H1 (cell line): ENCODE results near the gene SSTR3. TPM values are rescaled to one million over a fixed set of nuclear protein-coding genes. Genes with fewer than 3 reads are reported as not detected.

ENCODE experiments used
- CTCF ChIA-PET: fragments of 300-600 bp; sonication (Branson Sonifier 250); formaldehyde crosslinking; loops from one replicate; lab custom pipeline; 2021; ENCODE audit not compliant: partially characterized antibody; lab: Charles Lee
- POLR2A ChIA-PET: fragments of 300-600 bp; sonication (Branson Sonifier 250); formaldehyde crosslinking; loops from one replicate; lab custom pipeline; 2021; ENCODE audit warnings: inconsistent platforms; ENCODE audit not compliant: partially characterized antibody; lab: Charles Lee
- DNase-seq, 2 experiments: peaks; one replicate each; pipeline versions ENCODE4 v3.0.0 to v3.0.0-alpha.2; 2010 to 2022; ENCODE audit warnings: low spot score in 2 of 2, low read depth in 1 of 2, mixed read lengths in 1 of 2
- FAIRE-seq: peaks from 2 replicates; lab custom pipeline; 2011; peaks lifted over from hg19 to GRCh38; lab: Jason Lieb, UNC
- H2AFZ ChIP-seq: 2 replicates; pipeline ENCODE4 v1.8.1; 2012; ENCODE audit warnings: low read length, inconsistent platforms
- H2AK5ac ChIP-seq: 2 replicates; pipeline ENCODE4 v1.6.1; 2013; ENCODE audit warnings: low read depth, low read length
- H2BK120ac ChIP-seq: replicated peaks from 2 replicates; pipeline ENCODE3; 2013; ENCODE audit warnings: low read depth, low read length, inconsistent platforms
- H2BK12ac ChIP-seq: 2 replicates; pipeline ENCODE4 v1.6.1; 2013; ENCODE audit warnings: low read depth, low read length
- H2BK15ac ChIP-seq: 2 replicates; pipeline ENCODE4 v1.6.1; 2013; ENCODE audit warnings: low read length
- H2BK20ac ChIP-seq: 2 replicates; pipeline ENCODE4 v1.6.1; 2013; ENCODE audit warnings: low read length
- H2BK5ac ChIP-seq: 2 replicates; pipeline ENCODE4 v1.6.1; 2013; ENCODE audit warnings: low read depth, low read length
- H3K14ac ChIP-seq: 2 replicates; pipeline ENCODE4 v1.6.1; 2013; ENCODE audit warnings: inconsistent platforms; ENCODE audit not compliant: insufficient read length
- H3K18ac ChIP-seq: 2 replicates; pipeline ENCODE4 v1.6.1; 2013; ENCODE audit warnings: low read length; ENCODE audit errors: extremely low read depth
- H3K23ac ChIP-seq: 2 replicates; pipeline ENCODE4 v1.6.1; 2013; ENCODE audit warnings: inconsistent platforms; ENCODE audit not compliant: insufficient read length
- H3K23me2 ChIP-seq: 2 replicates; pipeline ENCODE4 v1.6.1; 2013; ENCODE audit warnings: low read depth, low read length
- H3K27ac ChIP-seq: 2 replicates; pipeline ENCODE4 v1.6.1; 2011; ENCODE audit warnings: low read depth, low read length, inconsistent platforms
- H3K27me3 ChIP-seq, 4 experiments: replicated peaks in 1 of 4; 1 replicate in 1 of 4; 2 replicates in 3 of 4; pipeline versions ENCODE4 v1.6.1 to v1.8.1; 2011 to 2013; ENCODE audit warnings: low read length in 3 of 4, mild to moderate bottlenecking in 3 of 4, inconsistent platforms in 2 of 4, mixed read lengths in 2 of 4, moderate library complexity in 1 of 4; ENCODE audit not compliant: control insufficient read depth in 3 of 4, insufficient read depth in 3 of 4; ENCODE audit errors: extremely low read depth in 1 of 4
- H3K36me3 ChIP-seq, 4 experiments: 2 replicates each; pipeline versions ENCODE4 v1.6.1 to v1.8.1; 2011 to 2013; ENCODE audit warnings: mild to moderate bottlenecking in 4 of 4, low read length in 3 of 4, moderate library complexity in 2 of 4, control low read depth in 1 of 4, inconsistent platforms in 1 of 4; ENCODE audit not compliant: insufficient read depth in 4 of 4, control insufficient read depth in 2 of 4
- H3K4ac ChIP-seq: replicated peaks from 2 replicates; pipeline ENCODE3; 2013; ENCODE audit warnings: low read length, low read depth, mixed read lengths, inconsistent platforms; ENCODE audit not compliant: insufficient read length
- H3K4me1 ChIP-seq, 4 experiments: replicated peaks in 1 of 4; 1 replicate in 1 of 4; 2 replicates in 3 of 4; pipeline versions ENCODE4 v1.6.1 to v1.8.1; 2011 to 2013; ENCODE audit warnings: low read length in 3 of 4, inconsistent platforms in 2 of 4, mixed read lengths in 1 of 4; ENCODE audit not compliant: insufficient read depth in 4 of 4, control insufficient read depth in 3 of 4
- H3K4me2 ChIP-seq, 2 experiments: 2 replicates each; pipeline versions ENCODE4 v1.6.1 to v1.8.1; 2011 to 2013; ENCODE audit warnings: low read depth in 2 of 2, low read length in 2 of 2, control low read depth in 1 of 2, inconsistent platforms in 1 of 2, mild to moderate bottlenecking in 1 of 2; ENCODE audit not compliant: insufficient read depth in 1 of 2
- H3K4me3 ChIP-seq, 4 experiments: fragments of 200-600, 300-600 bp in 1 of 4; sonication (generic), shearing (Covaris generic), sonication (Bioruptor Twin) in 1 of 4; 2 replicates each; pipeline versions ENCODE4 v1.5.1 to v1.8.1; 2011 to 2016; ENCODE audit warnings: low read length in 4 of 4, low read depth in 3 of 4, control low read depth in 2 of 4, inconsistent platforms in 2 of 4, mild to moderate bottlenecking in 2 of 4, mixed read lengths in 1 of 4, moderate library complexity in 1 of 4; ENCODE audit not compliant: insufficient read depth in 2 of 4; ENCODE audit errors: extremely low read depth in 1 of 4
- H3K56ac ChIP-seq: replicated peaks from 2 replicates; pipeline ENCODE3; 2013; ENCODE audit warnings: low read depth, mild to moderate bottlenecking, mixed read lengths, low read length, inconsistent platforms; ENCODE audit not compliant: insufficient read length
- H3K79me1 ChIP-seq: 2 replicates; pipeline ENCODE4 v1.6.1; 2013; ENCODE audit warnings: low read depth, low read length, control low read depth
- H3K79me2 ChIP-seq, 2 experiments: 2 replicates each; pipeline versions ENCODE4 v1.6.1 to v1.8.1; 2012 to 2013; ENCODE audit warnings: low read length in 2 of 2, mild to moderate bottlenecking in 2 of 2, inconsistent platforms in 1 of 2; ENCODE audit not compliant: insufficient read depth in 2 of 2, control insufficient read depth in 1 of 2
- H3K9ac ChIP-seq, 4 experiments: replicated peaks in 1 of 4; 1 replicate in 1 of 4; 2 replicates in 3 of 4; pipeline versions ENCODE4 v1.6.1 to v1.8.1; 2011 to 2013; ENCODE audit warnings: low read depth in 3 of 4, low read length in 3 of 4, control low read depth in 2 of 4, mild to moderate bottlenecking in 2 of 4, moderate library complexity in 2 of 4, inconsistent platforms in 1 of 4; ENCODE audit errors: extremely low read depth in 1 of 4
- H3K9me3 ChIP-seq, 2 experiments: 2 replicates each; pipeline versions ENCODE4 v1.6.1 to v1.8.1; 2012 to 2013; ENCODE audit warnings: mild to moderate bottlenecking in 2 of 2, moderate library complexity in 2 of 2, control low read depth in 1 of 2, inconsistent platforms in 1 of 2, low read depth in 1 of 2, low read length in 1 of 2, mixed read lengths in 1 of 2; ENCODE audit not compliant: insufficient read depth in 2 of 2
- H4K20me1 ChIP-seq, 2 experiments: replicated peaks in 1 of 2; 2 replicates each; pipeline versions ENCODE3 to v1.8.1; 2011 to 2013; ENCODE audit warnings: inconsistent platforms in 2 of 2, low read length in 2 of 2, mild to moderate bottlenecking in 1 of 2; ENCODE audit not compliant: insufficient read depth in 2 of 2, control insufficient read depth in 1 of 2
- H4K5ac ChIP-seq: 2 replicates; pipeline ENCODE4 v1.6.1; 2013; ENCODE audit warnings: low read length, low read depth, mixed read lengths, inconsistent platforms; ENCODE audit not compliant: insufficient read length
- H4K8ac ChIP-seq: 2 replicates; pipeline ENCODE4 v1.8.0; 2013; ENCODE audit warnings: mild to moderate bottlenecking, moderate library complexity, low read length, inconsistent platforms; ENCODE audit not compliant: insufficient read depth; ENCODE audit errors: extremely low read depth
- H4K91ac ChIP-seq: replicated peaks from 2 replicates; pipeline ENCODE3; 2013; ENCODE audit warnings: low read length, mixed read lengths, inconsistent platforms; ENCODE audit not compliant: insufficient read length
- SUZ12 ChIP-seq: fragments of 200-600 bp; sonication (generic); IDR thresholded peaks from 2 replicates; pipeline ENCODE4 v1.6.1; 2012; ENCODE audit warnings: mild to moderate bottlenecking, inconsistent platforms, low read length, moderate library complexity, mixed read lengths
- WGBS, 2 experiments: shearing (Covaris generic) in 1 of 2; methylation state at CpG; one replicate each; pipeline versions ENCODE4 v1.1.6 to v1.1.7; 2013 to 2015; ENCODE audit warnings: low lambda C conversion rate in 2 of 2, mixed read lengths in 2 of 2, inconsistent platforms in 1 of 2, low coverage in 1 of 2, missing lambda C conversion rate in 1 of 2; ENCODE audit not compliant: insufficient replicate concordance in 2 of 2, insufficient coverage in 1 of 2, insufficient read length in 1 of 2; ENCODE audit errors: extremely low coverage in 1 of 2, missing lambda C conversion rate in 1 of 2; 5-methylcytosine and 5-hydroxymethylcytosine counted together
- polyA plus RNA-seq, 7 experiments: library from polyadenylated mRNA; depleted of rRNA in 3 of 7; stranded (reverse) in 5 of 7; unstranded in 2 of 7; fragments of >200 nt in 5 of 7; fragments of 200-250 nt in 2 of 7; gene quantifications; 1 replicate in 5 of 7; 2 replicates in 1 of 7; 4 replicates in 1 of 7; pipeline versions ENCODE4 v1.2.1 to v1.2.3, GENCODE V29; 2011 to 2013; ENCODE audit warnings: missing spikeins in 2 of 7, mixed read lengths in 2 of 7
- total RNA-seq: library from RNA; stranded (reverse); fragmentation: NEBNext Ultra II Directional; extraction: Animal tissue kit (Norgen Biotek cat#: 25700); gene quantifications from 2 replicates; pipeline ENCODE4 v1.2.1, GENCODE V29; 2021
- TF ChIP-seq, protein P1 (sequence below), 3 experiments: IDR thresholded peaks; 1 replicate in 2 of 3; 2 replicates in 1 of 3; pipeline versions ENCODE4 v1.5.1 to v1.6.1; 2011; ENCODE audit warnings: low read length in 3 of 3, mild to moderate bottlenecking in 3 of 3, inconsistent platforms in 2 of 3, low read depth in 1 of 3, moderate library complexity in 1 of 3; ENCODE audit not compliant: insufficient read depth in 1 of 3; ENCODE audit errors: control extremely low read depth in 1 of 3

SSTR3 gene
- total and polyA plus RNA-seq, 2 of the 8 experiments (the other 6 are each of a cell fraction or from before 2014, with no cell fraction given) = 0.22 to 0.77 TPM

DNA sequence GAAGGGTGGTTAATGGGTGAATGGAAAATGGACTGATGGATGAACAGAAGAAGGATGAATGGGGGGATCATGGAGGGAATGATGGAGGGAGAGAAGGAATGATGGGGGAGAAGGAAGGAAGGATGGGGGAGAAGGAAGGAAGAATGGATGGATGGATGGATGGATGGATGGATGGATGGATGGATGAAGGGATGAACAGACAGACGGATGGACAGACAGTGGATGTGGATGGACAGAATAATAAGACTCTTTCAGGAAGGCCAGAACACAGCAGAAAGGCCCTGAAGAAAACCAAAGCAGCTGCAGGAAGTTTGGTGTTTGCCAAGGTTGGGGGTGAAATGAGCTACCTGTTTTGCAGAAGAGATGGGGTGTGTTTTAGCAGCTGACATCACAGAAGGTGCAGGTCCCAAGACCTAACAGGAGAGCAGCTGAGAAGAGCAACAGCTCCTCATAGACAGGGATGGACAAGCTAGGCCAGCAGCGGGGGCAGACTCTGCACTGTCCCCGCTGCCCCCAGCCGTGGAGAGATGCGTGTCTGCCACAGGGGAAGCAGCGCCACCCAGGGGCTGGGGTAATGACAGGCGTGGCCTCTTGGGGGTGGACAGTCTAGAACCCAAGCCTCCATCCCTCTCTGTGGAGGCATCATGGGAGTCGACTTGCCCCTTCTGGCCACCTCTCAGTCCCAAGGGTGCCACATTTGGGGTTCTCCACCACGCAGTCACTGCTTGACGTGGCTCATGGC lies 42.2 kb downstream of the SSTR3 start:
- Histone ChIP-seq H3K23ac (no peak overlapping the region), H3K9me3 (no peaks in the 10 kb centered on the region), H3K79me2 (no peaks in the 10 kb centered on the region), H3K4me2 (no peak overlapping the region), H4K5ac (no peak overlapping the region), H3K18ac (no peak overlapping the region), H3K56ac (no peak overlapping the region), H4K20me1 (no peaks in the 10 kb centered on the region), H3K23me2 (no peaks in the 10 kb centered on the region), H3K4me1 (peaks cover 0 to 11% (median 3%) of the 10 kb centered on the region in 4 experiments; a peak in 4 of 7 replicates), H2BK15ac (peak overlapping the region; percentile 88; the same call in 1 of the 2 replicates), H2AK5ac (no peak overlapping the region), H3K27ac (no peak overlapping the region), H2BK5ac (no peak overlapping the region; the same call in 1 of the 2 replicates), H3K9ac (no peak overlapping the region), H2BK12ac (no peak overlapping the region), H3K36me3 (no peaks in the 10 kb centered on the region), H4K8ac (no peak overlapping the region), H3K4ac (no peak overlapping the region), H2AFZ (no peak overlapping the region), H3K14ac (no peak overlapping the region), H3K4me3 (no peak overlapping the region), H3K79me1 (no peaks in the 10 kb centered on the region), H4K91ac (no peak overlapping the region), H2BK20ac (no peak overlapping the region), H2BK120ac (no peak overlapping the region), H3K27me3 (no peaks in the 10 kb centered on the region; a peak in 2 of 7 replicates)
- FAIRE-seq = no peak
- ChIA-PET CTCF (interaction anchor here (0.9 to 2.9 kb wide), 4 partner anchors 27 to 84 kb away, joined by 3 to 11 read pairs (median 5); no protein-coding TSS in a partner anchor), POLR2A (no interaction called here)
- no peak for DNase-seq
- 87% methylated on average over 10 of the region's 10 CpGs; no CpG with 5 or more reads in 1 of the 2 experiments for WGBS, 2 experiments
- TF ChIP-seq SUZ12 = no peak
- TF ChIP-seq, protein P1, sequence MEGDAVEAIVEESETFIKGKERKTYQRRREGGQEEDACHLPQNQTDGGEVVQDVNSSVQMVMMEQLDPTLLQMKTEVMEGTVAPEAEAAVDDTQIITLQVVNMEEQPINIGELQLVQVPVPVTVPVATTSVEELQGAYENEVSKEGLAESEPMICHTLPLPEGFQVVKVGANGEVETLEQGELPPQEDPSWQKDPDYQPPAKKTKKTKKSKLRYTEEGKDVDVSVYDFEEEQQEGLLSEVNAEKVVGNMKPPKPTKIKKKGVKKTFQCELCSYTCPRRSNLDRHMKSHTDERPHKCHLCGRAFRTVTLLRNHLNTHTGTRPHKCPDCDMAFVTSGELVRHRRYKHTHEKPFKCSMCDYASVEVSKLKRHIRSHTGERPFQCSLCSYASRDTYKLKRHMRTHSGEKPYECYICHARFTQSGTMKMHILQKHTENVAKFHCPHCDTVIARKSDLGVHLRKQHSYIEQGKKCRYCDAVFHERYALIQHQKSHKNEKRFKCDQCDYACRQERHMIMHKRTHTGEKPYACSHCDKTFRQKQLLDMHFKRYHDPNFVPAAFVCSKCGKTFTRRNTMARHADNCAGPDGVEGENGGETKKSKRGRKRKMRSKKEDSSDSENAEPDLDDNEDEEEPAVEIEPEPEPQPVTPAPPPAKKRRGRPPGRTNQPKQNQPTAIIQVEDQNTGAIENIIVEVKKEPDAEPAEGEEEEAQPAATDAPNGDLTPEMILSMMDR (IDR thresholded peaks at IDR 0.05; ENCODE audit: control extremely low read depth in 1 of 3, insufficient read depth in 1 of 3, low read depth in 1 of 3, low read length in 3 of 3) = peak in 2 of 3 experiments; percentile 22 to 32; a peak in 2 of 4 replicates
